Thoracic aorta (tissue), 2 donors: ENCODE results near the gene CHRM2. TPM values are rescaled to one million over a fixed set of nuclear protein-coding genes. Genes with fewer than 3 reads are reported as not detected.

Experiments
- ATAC-seq: fragments of 150-250 bp; one replicate; pipeline ENCODE4 v1.8.0; 2017; ENCODE audit warnings: low read depth; ENCODE audit not compliant: insufficient number of reproducible peaks, low FRiP score
- DNase-seq: peaks from one replicate; pipeline ENCODE4 v3.0.0-alpha.2; 2020; ENCODE audit warnings: low spot score
- H3K27ac ChIP-seq, 2 donors: fragments of 200-600 bp; sonication (generic); 1 replicate in 1 of 2; 2 replicates in 1 of 2; pipeline ENCODE4 v1.5.1; 2016; ENCODE audit warnings: mild to moderate bottlenecking in 2 of 2, moderate library complexity in 2 of 2
- H3K27me3 ChIP-seq: fragments of 200-600 bp; sonication (generic); replicated peaks from 2 replicates; pipeline ENCODE4 v1.6.0; 2016; ENCODE audit warnings: mild to moderate bottlenecking; ENCODE audit not compliant: insufficient read depth
- H3K36me3 ChIP-seq: fragments of 200-600 bp; sonication (generic); one replicate; pipeline ENCODE4 v1.5.1; 2016
- H3K4me1 ChIP-seq, 2 donors: fragments of 200-600 bp; sonication (generic); 1 replicate in 1 of 2; 2 replicates in 1 of 2; pipeline versions ENCODE4 v1.5.1 to v1.6.0; 2016; ENCODE audit warnings: low read depth in 2 of 2, mild to moderate bottlenecking in 1 of 2; ENCODE audit not compliant: control insufficient read depth in 1 of 2
- H3K4me3 ChIP-seq: fragments of 200-600 bp; sonication (generic); 2 replicates; pipeline ENCODE4 v1.5.1; 2016; ENCODE audit warnings: mild to moderate bottlenecking
- H3K9me3 ChIP-seq: fragments of 200-600 bp; sonication (generic); 2 replicates; pipeline ENCODE4 v1.5.1; 2016
- total RNA-seq, 2 donors: library from RNA; depleted of rRNA; stranded (reverse); fragments of >200 nt; gene quantifications; one replicate each; pipeline versions ENCODE4 v1.1.0 to v1.2.3, GENCODE V29; 2016
- TF ChIP-seq, protein P1 (sequence below): fragments of 200-600 bp; sonication (generic); IDR thresholded peaks from one replicate; pipeline ENCODE4 v1.5.1; 2019; ENCODE audit warnings: antibody characterized with exemption

The CHRM2 gene
- total RNA-seq, 2 donors from 2014 or later, result not detected

DNA sequence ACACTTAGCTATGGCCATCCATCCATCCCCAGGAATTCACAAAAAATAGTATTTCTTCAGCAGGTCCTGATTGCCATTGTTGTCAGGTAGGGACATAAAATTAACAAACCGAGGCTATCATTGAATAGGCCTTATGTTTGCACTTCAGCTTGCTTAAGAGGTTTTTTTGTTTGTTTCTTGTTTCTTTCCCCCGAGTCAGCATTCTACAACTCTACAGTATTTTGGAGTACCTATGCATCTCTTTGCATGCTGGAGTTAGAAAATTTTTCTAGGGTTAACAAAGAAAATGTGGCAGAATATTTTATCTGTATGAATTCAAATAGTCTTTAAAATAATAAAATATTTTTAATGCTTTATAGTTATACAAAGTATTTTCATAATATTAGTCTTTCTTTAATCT is 26.3 kb downstream of the CHRM2 start:
- no peak overlapping the region for H3K4me3 ChIP-seq
- TF ChIP-seq, protein P1, sequence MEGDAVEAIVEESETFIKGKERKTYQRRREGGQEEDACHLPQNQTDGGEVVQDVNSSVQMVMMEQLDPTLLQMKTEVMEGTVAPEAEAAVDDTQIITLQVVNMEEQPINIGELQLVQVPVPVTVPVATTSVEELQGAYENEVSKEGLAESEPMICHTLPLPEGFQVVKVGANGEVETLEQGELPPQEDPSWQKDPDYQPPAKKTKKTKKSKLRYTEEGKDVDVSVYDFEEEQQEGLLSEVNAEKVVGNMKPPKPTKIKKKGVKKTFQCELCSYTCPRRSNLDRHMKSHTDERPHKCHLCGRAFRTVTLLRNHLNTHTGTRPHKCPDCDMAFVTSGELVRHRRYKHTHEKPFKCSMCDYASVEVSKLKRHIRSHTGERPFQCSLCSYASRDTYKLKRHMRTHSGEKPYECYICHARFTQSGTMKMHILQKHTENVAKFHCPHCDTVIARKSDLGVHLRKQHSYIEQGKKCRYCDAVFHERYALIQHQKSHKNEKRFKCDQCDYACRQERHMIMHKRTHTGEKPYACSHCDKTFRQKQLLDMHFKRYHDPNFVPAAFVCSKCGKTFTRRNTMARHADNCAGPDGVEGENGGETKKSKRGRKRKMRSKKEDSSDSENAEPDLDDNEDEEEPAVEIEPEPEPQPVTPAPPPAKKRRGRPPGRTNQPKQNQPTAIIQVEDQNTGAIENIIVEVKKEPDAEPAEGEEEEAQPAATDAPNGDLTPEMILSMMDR, result no peak
- no peaks in the 10 kb centered on the region for H3K27me3 ChIP-seq
- no peak for ATAC-seq
- H3K9me3 ChIP-seq, result no peaks in the 10 kb centered on the region
- no peak overlapping the region for H3K27ac ChIP-seq
- DNase-seq, result no peak
- H3K36me3 ChIP-seq, result no peaks in the 10 kb centered on the region
- no peaks in the 10 kb centered on the region for H3K4me1 ChIP-seq

DNA sequence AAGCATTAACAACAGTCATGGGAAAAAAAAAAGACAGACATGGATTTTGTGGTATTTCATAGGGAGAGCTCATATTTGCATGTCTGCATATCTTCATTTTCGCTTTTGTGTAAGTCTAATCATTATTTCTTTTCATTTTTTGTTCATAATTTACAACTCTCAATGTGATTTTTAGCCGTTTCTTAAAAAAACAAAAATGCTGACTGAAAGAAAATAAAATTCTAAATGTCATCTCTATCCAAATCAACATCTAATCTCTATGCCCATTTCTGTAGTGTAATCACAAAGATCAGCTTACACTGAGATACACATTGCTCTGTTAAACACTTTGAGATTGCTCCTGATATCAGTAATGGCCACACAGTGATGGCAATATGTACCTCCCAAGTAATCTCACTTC is 29.2 kb downstream of the CHRM2 start:
- Histone ChIP-seq H3K9me3 (no peaks in the 10 kb centered on the region), H3K36me3 (no peaks in the 10 kb centered on the region), H3K27me3 (no peaks in the 10 kb centered on the region), H3K4me1 (no peaks in the 10 kb centered on the region), H3K27ac (no peak overlapping the region), H3K4me3 (no peak overlapping the region)
- ATAC-seq, result no peak
- no peak for DNase-seq
- TF ChIP-seq, protein P1, result no peak

DNA sequence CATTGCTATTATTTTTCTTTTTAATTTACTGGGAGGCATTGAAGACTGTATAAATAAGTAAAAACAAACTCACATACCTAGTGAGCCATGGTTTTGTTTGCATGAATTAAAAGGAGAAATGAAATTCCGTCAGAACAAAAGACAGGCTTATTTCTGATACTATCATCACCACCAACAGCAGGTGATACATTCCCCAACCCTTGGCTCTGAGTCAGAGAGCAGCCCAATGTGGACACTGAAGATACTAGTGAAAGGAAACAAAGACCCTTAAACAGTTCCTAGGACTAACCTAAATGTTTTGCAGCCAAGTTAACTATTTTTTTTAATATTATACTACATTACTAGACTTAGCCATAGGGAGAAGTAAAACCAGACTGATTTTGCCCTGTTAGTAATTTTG is 31.6 kb downstream of the CHRM2 start:
- TF ChIP-seq, protein P1, result no peak
- Histone ChIP-seq H3K27me3 (no peaks in the 10 kb centered on the region), H3K4me1 (no peaks in the 10 kb centered on the region), H3K4me3 (no peak overlapping the region), H3K36me3 (no peaks in the 10 kb centered on the region), H3K27ac (no peak overlapping the region), H3K9me3 (no peaks in the 10 kb centered on the region)
- DNase-seq (no peak), ATAC-seq (no peak)

DNA sequence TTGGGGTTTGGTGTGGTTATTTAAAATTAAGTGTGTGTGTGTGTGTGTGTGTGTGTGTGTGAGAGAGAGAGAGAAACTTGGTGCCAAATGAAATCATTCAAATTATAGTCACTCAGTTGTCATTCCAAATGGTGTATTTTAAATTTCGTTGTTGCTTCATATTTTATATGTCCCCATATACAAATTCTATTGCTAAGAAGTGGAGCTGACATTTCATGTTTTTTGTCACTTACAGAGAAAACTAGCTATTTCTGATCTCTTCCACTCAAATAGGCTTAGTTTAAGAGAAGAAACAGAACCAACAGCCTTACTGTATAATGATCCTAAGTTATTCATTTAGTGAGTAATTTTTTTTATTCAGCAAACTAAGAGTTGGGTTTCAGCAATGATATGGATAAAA is 42.3 kb downstream of the CHRM2 start:
- H3K4me1 ChIP-seq, result no peaks in the 10 kb centered on the region
- no peak overlapping the region for H3K4me3 ChIP-seq
- H3K36me3 ChIP-seq, result no peaks in the 10 kb centered on the region
- ATAC-seq (no peak), DNase-seq (no peak)
- no peak overlapping the region for H3K27ac ChIP-seq
- no peaks in the 10 kb centered on the region for H3K27me3 ChIP-seq
- no peaks in the 10 kb centered on the region for H3K9me3 ChIP-seq
- TF ChIP-seq, protein P1, result no peak

DNA sequence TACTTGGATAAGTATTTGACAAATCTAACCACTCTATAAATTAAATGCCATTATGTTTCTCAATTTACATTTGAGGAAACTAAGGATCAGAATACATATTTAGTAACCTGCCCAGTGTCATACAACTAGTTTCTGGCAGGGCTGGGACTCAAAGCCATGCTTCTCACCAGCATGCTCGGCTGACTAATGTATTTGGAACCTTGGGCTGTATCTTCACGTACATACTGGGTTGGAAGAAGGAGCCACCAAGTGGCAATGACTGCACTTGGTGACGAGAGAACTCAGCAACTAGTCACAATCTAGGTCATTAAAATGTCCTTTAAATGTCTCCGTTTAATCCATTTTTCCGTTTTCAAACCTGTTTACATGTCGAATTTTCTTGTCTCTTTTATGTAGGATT is 42.9 kb downstream of the CHRM2 start:
- TF ChIP-seq, protein P1, result no peak
- no peaks in the 10 kb centered on the region for H3K9me3 ChIP-seq
- DNase-seq, result no peak
- no peaks in the 10 kb centered on the region for H3K4me1 ChIP-seq
- no peaks in the 10 kb centered on the region for H3K36me3 ChIP-seq
- ATAC-seq, result no peak
- H3K27me3 ChIP-seq, result no peaks in the 10 kb centered on the region
- H3K4me3 ChIP-seq, result no peak overlapping the region
- no peak overlapping the region for H3K27ac ChIP-seq
